ENCODE data around the gene UBTD2. TPM values are rescaled to one million over a fixed set of nuclear protein-coding genes. Genes with fewer than 3 reads are reported as not detected.

The UBTD2 gene
- total and polyA plus RNA-seq, 3 experiments from 2014 or later: 3.0 to 7.5 (median 7.4) TPM

DNA sequence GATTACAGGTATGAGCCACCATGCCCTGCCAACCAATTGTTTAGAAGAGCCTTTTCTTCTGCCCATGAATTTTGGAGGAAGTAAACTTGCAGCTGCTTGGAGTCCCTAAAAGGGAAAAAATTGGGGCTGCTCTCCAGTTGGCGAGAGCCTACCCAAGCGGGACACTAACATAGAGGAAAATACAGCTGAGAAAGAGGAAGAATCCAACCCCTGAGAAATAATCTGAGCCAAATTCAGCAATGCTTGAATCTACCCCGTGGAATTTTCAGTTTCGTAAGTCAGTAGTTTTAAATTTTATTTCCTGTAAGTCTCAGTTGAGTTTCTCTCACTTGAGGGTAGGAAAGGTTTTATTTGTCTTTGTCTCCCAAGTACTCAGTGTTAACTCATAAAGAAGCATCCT lies 30.4 kb upstream of the UBTD2 start:
- ChIA-PET POLR2A (interaction anchor here (0.7 kb wide), 1 partner anchor 11 kb away, joined by 5 read pairs; no protein-coding TSS in a partner anchor), CTCF (interaction anchor here (0.7 kb wide), 1 partner anchor 9 kb away, joined by 3 read pairs; no protein-coding TSS in a partner anchor)
- no peak overlapping the region for H3K4me3 ChIP-seq (ENCODE audit: low read length)
- H3K36me3 ChIP-seq (ENCODE audit: insufficient read depth, low read length): no peaks in the 10 kb centered on the region
- Mint-ChIP-seq H3K27me3 (peaks cover under 1 to 3% of the 10 kb centered on the region in 2 donors), H3K4me1 (no peaks in the 10 kb centered on the region), H3K27ac (peak overlapping the region in 1 of 8 donors; percentile 43), H3K36me3 (no peaks in the 10 kb centered on the region), H3K4me3 (no peak overlapping the region), H3K9me3 (no peaks in the 10 kb centered on the region)
- no peaks in the 10 kb centered on the region for H3K9me3 ChIP-seq (ENCODE audit: low read length)
- no peaks in the 10 kb centered on the region for H3K27me3 ChIP-seq (ENCODE audit: insufficient read depth, low read length, poor library complexity, severe bottlenecking)
- H3K27ac ChIP-seq (ENCODE audit: low read depth, low read length): no peak overlapping the region
- DNase-seq: no peak
- H3K4me1 ChIP-seq (ENCODE audit: insufficient read depth, low read length): no peaks in the 10 kb centered on the region

DNA sequence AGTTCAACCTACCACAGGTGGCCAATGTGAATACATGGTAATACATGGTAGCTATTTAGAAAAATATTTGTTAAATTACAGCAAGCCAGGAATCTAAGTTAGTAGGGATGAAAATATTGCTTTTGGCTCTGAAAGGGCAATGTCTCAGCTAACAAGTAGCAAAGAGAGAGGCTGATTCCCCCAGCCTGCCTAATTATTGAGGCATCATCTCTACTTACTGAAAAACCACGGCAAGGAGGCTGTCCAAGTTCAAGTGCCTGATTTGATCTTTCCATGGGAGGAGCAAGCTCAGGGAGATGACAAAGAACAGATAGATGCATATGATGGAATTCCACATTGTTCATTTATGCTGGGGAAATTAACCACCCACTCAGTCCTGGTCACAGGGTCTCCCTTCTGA lies 28.7 kb upstream of the UBTD2 start:
- H3K9me3 ChIP-seq (ENCODE audit: low read length): no peaks in the 10 kb centered on the region
- DNase-seq: no peak
- no peaks in the 10 kb centered on the region for H3K4me1 ChIP-seq (ENCODE audit: insufficient read depth, low read length)
- Mint-ChIP-seq H3K27me3 (peaks cover 2 to 7% of the 10 kb centered on the region in 2 donors), H3K4me3 (no peak overlapping the region), H3K27ac (no peak overlapping the region), H3K4me1 (no peaks in the 10 kb centered on the region), H3K36me3 (no peaks in the 10 kb centered on the region), H3K9me3 (no peaks in the 10 kb centered on the region)
- H3K27me3 ChIP-seq (ENCODE audit: insufficient read depth, low read length, poor library complexity, severe bottlenecking): no peaks in the 10 kb centered on the region
- H3K36me3 ChIP-seq (ENCODE audit: insufficient read depth, low read length): no peaks in the 10 kb centered on the region
- no peak overlapping the region for H3K27ac ChIP-seq (ENCODE audit: low read depth, low read length)
- CTCF ChIA-PET: no interaction called here
- POLR2A ChIA-PET: no interaction called here
- no peak overlapping the region for H3K4me3 ChIP-seq (ENCODE audit: low read length)

DNA sequence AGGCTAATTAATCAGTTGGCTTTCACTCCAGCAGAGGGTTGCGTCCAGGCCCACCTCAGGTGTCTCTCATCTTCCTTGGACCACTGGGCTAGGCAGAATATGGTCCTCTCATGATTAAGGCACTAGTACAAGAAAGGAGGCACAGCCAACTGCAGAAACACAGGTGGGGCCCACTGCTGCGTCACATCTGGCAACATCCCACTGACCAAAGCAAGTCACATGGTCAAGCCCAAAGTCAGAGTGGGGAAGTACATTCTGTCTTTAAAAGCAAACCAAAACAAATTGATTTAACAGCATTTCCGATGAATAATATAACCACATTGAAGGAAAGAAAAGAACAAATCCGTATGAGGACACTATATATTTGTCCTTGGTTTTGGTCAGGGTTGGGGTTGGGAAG lies 28.0 kb upstream of the UBTD2 start:
- no peak overlapping the region for H3K4me3 Mint-ChIP-seq
- ChIA-PET POLR2A (no interaction called here), CTCF (no interaction called here)
- Histone ChIP-seq H3K4me1 (ENCODE audit: insufficient read depth, low read length) (no peaks in the 10 kb centered on the region), H3K36me3 (ENCODE audit: insufficient read depth, low read length) (no peaks in the 10 kb centered on the region), H3K9me3 (ENCODE audit: low read length) (no peaks in the 10 kb centered on the region), H3K4me3 (ENCODE audit: low read length) (no peak overlapping the region), H3K27ac (ENCODE audit: low read depth, low read length) (no peak overlapping the region), H3K27me3 (ENCODE audit: insufficient read depth, low read length, poor library complexity, severe bottlenecking) (no peaks in the 10 kb centered on the region)
- DNase-seq: no peak
- H3K9me3 Mint-ChIP-seq: no peaks in the 10 kb centered on the region
- no peak overlapping the region for H3K27ac Mint-ChIP-seq
- peaks cover 2 to 12% of the 10 kb centered on the region in 2 donors for H3K27me3 Mint-ChIP-seq
- no peaks in the 10 kb centered on the region for H3K4me1 Mint-ChIP-seq
- no peaks in the 10 kb centered on the region for H3K36me3 Mint-ChIP-seq

DNA sequence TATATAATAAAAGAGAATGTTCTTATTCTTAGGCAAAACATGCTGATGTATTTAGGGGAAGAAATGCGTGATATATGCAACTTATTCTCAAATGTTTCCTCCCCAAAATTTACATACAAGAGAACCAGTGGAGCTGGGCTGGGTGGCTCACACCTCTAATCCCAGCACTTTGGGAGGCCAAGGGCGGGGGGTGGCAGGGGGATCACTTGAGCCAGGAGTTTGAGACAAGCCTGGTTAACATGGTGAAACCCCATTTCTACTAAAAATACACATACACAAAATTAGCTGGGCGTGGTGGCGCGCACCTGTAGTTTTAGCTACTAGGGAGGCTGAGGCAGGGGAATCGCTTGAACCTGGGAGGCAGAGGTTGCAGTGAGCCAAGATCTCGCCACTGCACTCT lies 27.5 kb upstream of the UBTD2 start:
- Histone ChIP-seq H3K4me3 (ENCODE audit: low read length) (no peak overlapping the region), H3K9me3 (ENCODE audit: low read length) (no peaks in the 10 kb centered on the region), H3K27ac (ENCODE audit: low read depth, low read length) (no peak overlapping the region), H3K4me1 (ENCODE audit: insufficient read depth, low read length) (no peaks in the 10 kb centered on the region), H3K27me3 (ENCODE audit: insufficient read depth, low read length, poor library complexity, severe bottlenecking) (no peaks in the 10 kb centered on the region), H3K36me3 (ENCODE audit: insufficient read depth, low read length) (no peaks in the 10 kb centered on the region)
- H3K27ac Mint-ChIP-seq: peak overlapping the region in 1 of 8 donors; percentile 69
- ChIA-PET CTCF (no interaction called here), POLR2A (no interaction called here)
- DNase-seq: no peak
- peaks cover 0 to 4% (median 0%) of the 10 kb centered on the region in 5 donors for H3K9me3 Mint-ChIP-seq
- no peaks in the 10 kb centered on the region for H3K4me1 Mint-ChIP-seq
- peaks cover 0 to 4% (median 0%) of the 10 kb centered on the region in 3 donors for H3K36me3 Mint-ChIP-seq
- H3K4me3 Mint-ChIP-seq: no peak overlapping the region
- H3K27me3 Mint-ChIP-seq: peaks cover 2 to 16% of the 10 kb centered on the region in 2 donors

DNA sequence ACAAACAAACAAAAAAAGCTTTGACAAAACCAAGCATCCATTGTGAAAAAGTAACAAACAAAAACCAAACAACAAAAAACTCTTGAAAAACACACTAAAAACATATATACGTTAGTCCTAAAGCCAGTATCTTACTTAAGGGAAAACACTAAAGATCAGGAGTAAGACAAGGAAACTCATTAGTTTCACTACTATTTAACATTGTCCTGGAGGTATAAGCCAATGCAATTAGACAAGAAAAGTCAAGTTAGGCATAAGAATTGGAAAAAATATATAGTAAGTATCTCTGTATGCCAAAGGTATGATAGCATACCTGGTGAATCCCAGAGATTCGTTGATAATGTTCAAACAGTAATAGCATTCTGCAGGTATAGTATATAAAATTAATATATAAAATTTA lies 21.8 kb upstream of the UBTD2 start:
- H3K36me3 ChIP-seq (ENCODE audit: insufficient read depth, low read length): no peaks in the 10 kb centered on the region
- peaks cover 0 to 7% (median 0%) of the 10 kb centered on the region in 3 donors for H3K36me3 Mint-ChIP-seq
- H3K9me3 ChIP-seq (ENCODE audit: low read length): no peaks in the 10 kb centered on the region
- peaks cover 9 to 41% of the 10 kb centered on the region in 2 donors for H3K27me3 Mint-ChIP-seq
- H3K27ac ChIP-seq (ENCODE audit: low read depth, low read length): no peak overlapping the region
- H3K4me1 ChIP-seq (ENCODE audit: insufficient read depth, low read length): no peaks in the 10 kb centered on the region
- ChIA-PET CTCF (interaction anchor here (0.7 to 1.5 kb wide), 3 partner anchors 8 to 13 kb away, joined by 3 read pairs; no protein-coding TSS in a partner anchor), POLR2A (no interaction called here)
- peaks cover 0 to 13% (median 3%) of the 10 kb centered on the region in 5 donors for H3K9me3 Mint-ChIP-seq
- H3K27ac Mint-ChIP-seq: no peak overlapping the region
- no peak overlapping the region for H3K4me3 ChIP-seq (ENCODE audit: low read length)
- DNase-seq: no peak
- no peaks in the 10 kb centered on the region for H3K4me1 Mint-ChIP-seq
- H3K27me3 ChIP-seq (ENCODE audit: insufficient read depth, low read length, poor library complexity, severe bottlenecking): no peaks in the 10 kb centered on the region
- H3K4me3 Mint-ChIP-seq: no peak overlapping the region

DNA sequence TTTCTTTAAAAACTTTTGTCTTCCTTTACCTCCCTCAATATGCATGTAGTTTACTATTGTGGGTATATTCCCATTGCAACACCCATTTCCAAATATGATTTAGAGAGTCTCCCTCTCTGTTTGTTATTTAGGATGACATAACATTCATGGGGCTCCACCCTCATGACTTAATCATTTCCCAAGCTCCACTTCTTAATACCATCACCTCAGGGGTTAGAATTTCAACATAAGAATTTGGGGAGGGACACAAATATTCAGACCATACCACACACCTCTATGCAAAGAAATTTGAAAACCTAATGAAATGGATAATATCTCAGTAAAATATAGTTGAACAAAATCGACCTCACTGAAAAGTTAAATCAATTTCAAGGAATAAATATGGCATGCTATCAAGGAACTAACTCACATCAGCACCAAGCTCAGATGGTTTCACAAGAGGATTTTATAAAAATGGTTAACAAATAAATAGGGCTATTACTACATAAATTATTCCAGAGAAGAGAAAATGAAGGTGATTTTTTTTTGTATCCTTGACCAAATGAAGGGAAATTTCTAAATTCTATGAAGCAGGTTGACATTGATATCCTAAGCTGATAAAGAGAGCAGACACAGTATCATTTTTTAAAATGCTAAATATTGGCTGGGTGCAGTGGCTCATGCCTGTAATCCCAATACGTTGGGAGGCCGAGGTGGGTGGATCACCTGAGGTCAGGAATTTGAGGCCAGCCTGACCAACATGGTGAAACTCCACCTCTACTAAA lies 20.2 kb upstream of the UBTD2 start:
- Mint-ChIP-seq H3K4me3 (no peak overlapping the region), H3K27ac (no peak overlapping the region), H3K4me1 (no peaks in the 10 kb centered on the region), H3K27me3 (peaks cover 8 to 41% of the 10 kb centered on the region in 2 donors), H3K36me3 (peaks cover 0 to 7% (median 0%) of the 10 kb centered on the region in 3 donors), H3K9me3 (peaks cover 0 to 13% (median 3%) of the 10 kb centered on the region in 5 donors)
- POLR2A ChIA-PET: interaction anchor here (0.6 kb wide), 1 partner anchor 11 kb away, joined by 5 read pairs; no protein-coding TSS in a partner anchor
- Histone ChIP-seq H3K27me3 (ENCODE audit: insufficient read depth, low read length, poor library complexity, severe bottlenecking) (no peaks in the 10 kb centered on the region), H3K9me3 (ENCODE audit: low read length) (no peaks in the 10 kb centered on the region), H3K4me1 (ENCODE audit: insufficient read depth, low read length) (no peaks in the 10 kb centered on the region), H3K4me3 (ENCODE audit: low read length) (no peak overlapping the region), H3K36me3 (ENCODE audit: insufficient read depth, low read length) (no peaks in the 10 kb centered on the region), H3K27ac (ENCODE audit: low read depth, low read length) (no peak overlapping the region)
- CTCF ChIA-PET: interaction anchor here (0.5 to 1.5 kb wide), 3 partner anchors 10 to 436 kb away, joined by 3 read pairs; no protein-coding TSS in a partner anchor
- no peak for DNase-seq

DNA sequence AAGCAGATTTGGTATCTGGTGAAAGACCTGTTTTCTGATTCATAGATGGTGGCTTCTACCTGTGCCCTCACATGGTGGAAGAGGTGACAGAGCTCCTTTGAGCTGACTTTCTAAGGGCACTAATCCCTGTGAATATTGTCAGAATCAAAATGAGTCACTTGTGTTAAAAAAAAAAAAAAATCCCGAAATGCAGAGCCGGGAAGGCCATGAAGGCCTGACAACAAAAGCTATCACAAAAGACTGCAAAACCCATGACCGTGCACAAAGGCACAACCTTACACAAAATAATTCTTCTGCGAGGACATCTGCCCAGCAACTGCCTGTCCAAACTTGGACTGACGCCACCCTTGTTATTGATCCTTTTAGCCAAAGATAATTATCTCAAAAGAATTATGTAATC lies 19.6 kb upstream of the UBTD2 start:
- peaks cover 0 to 7% (median 0%) of the 10 kb centered on the region in 3 donors for H3K36me3 Mint-ChIP-seq
- peaks cover 7 to 41% of the 10 kb centered on the region in 2 donors for H3K27me3 Mint-ChIP-seq
- Histone ChIP-seq H3K36me3 (ENCODE audit: insufficient read depth, low read length) (no peaks in the 10 kb centered on the region), H3K9me3 (ENCODE audit: low read length) (no peaks in the 10 kb centered on the region), H3K27ac (ENCODE audit: low read depth, low read length) (no peak overlapping the region), H3K4me1 (ENCODE audit: insufficient read depth, low read length) (no peaks in the 10 kb centered on the region), H3K27me3 (ENCODE audit: insufficient read depth, low read length, poor library complexity, severe bottlenecking) (no peaks in the 10 kb centered on the region), H3K4me3 (ENCODE audit: low read length) (no peak overlapping the region)
- DNase-seq: no peak
- peaks cover 0 to 13% (median 3%) of the 10 kb centered on the region in 5 donors for H3K9me3 Mint-ChIP-seq
- ChIA-PET CTCF (interaction anchor here (1.5 kb wide), 1 partner anchor 9 kb away, joined by 5 read pairs; no protein-coding TSS in a partner anchor), POLR2A (interaction anchor here (0.6 kb wide), 1 partner anchor 11 kb away, joined by 5 read pairs; no protein-coding TSS in a partner anchor)
- H3K4me3 Mint-ChIP-seq: no peak overlapping the region
- H3K27ac Mint-ChIP-seq: no peak overlapping the region
- no peaks in the 10 kb centered on the region for H3K4me1 Mint-ChIP-seq

DNA sequence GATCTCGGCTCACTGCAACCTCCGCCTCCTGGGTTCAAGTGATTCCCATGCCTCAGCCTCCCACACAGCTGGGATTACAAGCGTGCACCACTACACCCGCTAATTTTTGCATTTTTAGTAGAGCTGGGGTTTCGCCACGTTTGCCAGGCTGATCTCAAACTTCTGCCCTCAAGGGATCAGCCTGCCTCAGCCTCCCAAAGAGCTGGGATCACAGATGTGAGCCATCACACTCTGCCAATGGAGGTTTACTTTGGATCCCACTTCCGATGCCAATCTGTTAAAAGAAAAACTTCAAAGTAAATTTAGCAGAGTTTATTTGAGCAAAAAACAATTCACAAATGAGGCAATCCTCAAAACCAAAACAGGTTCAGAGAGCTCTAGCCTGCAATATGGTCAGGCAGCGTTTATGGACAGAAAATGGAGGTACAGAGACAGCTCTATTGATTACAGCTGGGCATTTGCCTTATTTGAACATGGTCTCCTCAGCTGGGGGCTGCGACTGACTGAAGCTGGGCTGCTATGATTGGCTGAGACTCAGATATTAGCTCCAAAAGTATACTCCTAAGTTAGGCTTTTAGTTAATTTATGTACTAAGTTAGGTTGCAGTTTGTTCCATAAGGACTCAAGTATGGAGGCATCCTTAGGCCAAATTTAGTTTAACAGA lies 18.6 kb upstream of the UBTD2 start:
- peaks cover 7 to 36% of the 10 kb centered on the region in 2 donors for H3K27me3 Mint-ChIP-seq
- H3K9me3 ChIP-seq (ENCODE audit: low read length): no peaks in the 10 kb centered on the region
- no peak for DNase-seq
- H3K4me3 ChIP-seq (ENCODE audit: low read length): no peak overlapping the region
- no peak overlapping the region for H3K27ac Mint-ChIP-seq
- no peaks in the 10 kb centered on the region for H3K27me3 ChIP-seq (ENCODE audit: insufficient read depth, low read length, poor library complexity, severe bottlenecking)
- H3K4me1 ChIP-seq (ENCODE audit: insufficient read depth, low read length): no peaks in the 10 kb centered on the region
- peaks cover 0 to 13% (median 3%) of the 10 kb centered on the region in 5 donors for H3K9me3 Mint-ChIP-seq
- H3K4me3 Mint-ChIP-seq: no peak overlapping the region
- no peaks in the 10 kb centered on the region for H3K4me1 Mint-ChIP-seq
- POLR2A ChIA-PET: no interaction called here
- H3K36me3 Mint-ChIP-seq: peaks cover 0 to 7% (median 0%) of the 10 kb centered on the region in 3 donors
- no peak overlapping the region for H3K27ac ChIP-seq (ENCODE audit: low read depth, low read length)
- CTCF ChIA-PET: interaction anchor here (1.5 kb wide), 1 partner anchor 8 kb away, joined by 5 read pairs; no protein-coding TSS in a partner anchor
- H3K36me3 ChIP-seq (ENCODE audit: insufficient read depth, low read length): no peaks in the 10 kb centered on the region
